ACHN (cell line): Measurements from ENCODE around the gene NOC2L.
A peak's percentile ranks its signal among the peaks of the same experiment; 100 is the strongest.

Experiments used
- DNase-seq: peaks from one replicate; pipeline ENCODE4 v3.0.0-alpha.2; 2015
- in situ Hi-C: cut with HindIII; loops from 2 replicates; pipeline ENCODE4 v1.10.0; 2017; ENCODE audit warnings: low sequenced_read_pairs, low pct_ligation_motif_present, low pct_unique_long_range_greater_than_20kb

The NOC2L gene

DNA sequence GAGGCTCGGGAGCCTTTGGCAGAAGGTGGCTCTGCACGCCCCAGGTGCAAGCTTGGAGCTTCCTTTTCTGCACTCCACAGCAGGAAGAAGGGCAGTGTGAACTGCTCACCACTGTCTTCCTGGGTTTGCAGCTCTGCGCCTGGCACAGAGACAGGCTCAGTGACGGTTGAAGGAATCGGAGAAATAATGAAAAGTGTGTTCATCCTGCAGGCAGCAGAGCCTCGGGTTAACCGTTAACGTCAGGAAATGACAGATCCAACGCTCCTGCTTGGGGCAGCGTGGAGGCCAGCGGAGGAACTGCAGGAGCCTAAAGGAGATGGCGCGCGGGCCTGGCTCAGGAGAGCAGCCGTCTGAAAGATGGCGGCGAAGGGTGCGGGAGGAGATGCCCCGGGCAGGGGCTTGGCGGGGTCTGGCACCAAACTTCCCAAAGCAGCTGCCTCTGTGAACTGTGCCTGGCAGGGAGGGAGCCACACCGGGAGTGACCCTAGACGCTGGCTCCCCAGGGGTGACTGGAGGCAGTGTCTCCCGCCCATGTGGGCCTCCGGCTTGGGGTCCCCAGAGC lies 46.2 kb downstream of the NOC2L start:
- in situ Hi-C loops, result no loop called here
- peak; percentile 87 for DNase-seq

DNA sequence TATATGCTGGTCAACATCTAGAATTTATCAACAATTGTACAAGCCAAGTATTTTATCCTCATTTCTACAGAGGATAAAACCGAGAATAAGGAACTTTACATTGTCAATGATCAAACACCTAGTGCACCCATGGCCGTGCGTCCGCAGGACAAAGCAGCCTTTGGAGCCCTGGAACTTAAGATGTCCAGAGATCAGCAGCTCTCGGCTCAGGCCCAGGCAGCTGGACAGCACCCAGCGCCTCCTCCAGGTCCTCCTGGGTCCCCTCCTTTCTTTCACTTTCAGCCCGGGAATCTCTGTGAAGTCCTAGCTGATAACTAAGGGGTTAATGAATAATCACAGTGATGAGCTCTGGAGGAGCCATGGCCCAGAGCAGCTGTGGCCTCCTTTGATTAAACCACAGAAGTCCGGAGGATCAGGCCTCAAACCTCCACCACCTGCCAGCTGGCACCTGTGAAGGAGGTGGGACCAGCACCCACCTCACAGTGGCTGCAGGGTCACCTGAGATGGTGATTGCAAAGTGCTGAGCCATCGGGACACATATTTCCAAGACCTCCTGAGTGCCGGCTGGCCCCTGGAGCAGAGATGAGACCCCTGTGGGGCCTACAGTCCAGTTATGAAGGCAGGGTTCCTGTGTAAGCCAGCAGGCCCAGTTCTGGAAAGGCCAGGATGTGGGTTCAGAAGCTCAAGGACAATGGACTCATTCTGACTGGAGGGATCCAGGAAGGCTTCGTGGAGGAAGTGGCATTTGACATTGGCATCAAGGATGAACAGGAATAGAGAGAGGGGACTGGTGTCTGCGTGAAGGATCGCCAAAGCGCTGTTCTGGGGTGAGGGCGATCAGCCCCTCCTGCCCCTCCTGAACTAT lies 46.9 kb downstream of the NOC2L start:
- in situ Hi-C loops, result no loop called here
- peak; percentile 70 for DNase-seq

DNA sequence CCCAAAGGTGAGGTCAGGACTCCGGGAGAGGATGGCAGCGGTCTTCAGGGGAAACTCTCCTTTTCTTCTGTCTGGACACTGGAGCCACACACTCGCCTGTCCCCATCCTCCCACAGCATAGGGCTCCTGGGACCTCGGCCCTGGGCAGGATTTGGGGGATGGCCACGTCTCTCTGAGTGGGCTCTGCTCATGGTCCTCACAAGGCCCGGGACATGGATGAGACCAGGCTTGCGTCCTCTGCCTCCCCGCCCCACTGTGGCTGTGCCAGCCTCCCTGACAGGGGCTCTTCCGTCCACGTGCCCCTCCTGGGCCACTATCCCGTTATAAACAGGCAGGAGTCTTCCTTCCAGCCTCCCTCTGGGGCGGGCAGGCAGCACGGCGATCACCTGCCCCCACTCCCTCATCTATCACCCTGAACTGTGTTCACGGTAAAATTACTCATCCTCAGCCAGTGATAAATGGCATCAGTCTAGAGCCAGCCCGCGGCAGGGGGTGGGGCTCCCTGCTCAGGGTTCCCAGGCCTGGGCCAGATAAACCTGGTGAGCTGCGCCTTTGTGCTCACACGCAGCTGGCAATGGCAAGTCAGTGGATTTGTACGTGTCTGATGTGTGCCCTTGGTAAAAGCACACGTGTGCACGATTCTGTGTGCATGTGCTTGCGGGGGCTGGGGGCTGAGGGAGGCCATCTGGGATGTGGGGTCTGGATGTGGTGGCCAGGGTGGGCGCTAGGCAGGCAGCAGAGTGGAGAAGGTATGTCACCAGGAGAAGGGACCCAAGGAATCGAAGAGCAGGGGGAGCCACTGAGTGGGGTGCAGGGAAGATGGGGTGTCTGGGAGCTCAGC lies 48.0 kb downstream of the NOC2L start:
- in situ Hi-C loops, result no loop called here
- DNase-seq, result peak; percentile 68

DNA sequence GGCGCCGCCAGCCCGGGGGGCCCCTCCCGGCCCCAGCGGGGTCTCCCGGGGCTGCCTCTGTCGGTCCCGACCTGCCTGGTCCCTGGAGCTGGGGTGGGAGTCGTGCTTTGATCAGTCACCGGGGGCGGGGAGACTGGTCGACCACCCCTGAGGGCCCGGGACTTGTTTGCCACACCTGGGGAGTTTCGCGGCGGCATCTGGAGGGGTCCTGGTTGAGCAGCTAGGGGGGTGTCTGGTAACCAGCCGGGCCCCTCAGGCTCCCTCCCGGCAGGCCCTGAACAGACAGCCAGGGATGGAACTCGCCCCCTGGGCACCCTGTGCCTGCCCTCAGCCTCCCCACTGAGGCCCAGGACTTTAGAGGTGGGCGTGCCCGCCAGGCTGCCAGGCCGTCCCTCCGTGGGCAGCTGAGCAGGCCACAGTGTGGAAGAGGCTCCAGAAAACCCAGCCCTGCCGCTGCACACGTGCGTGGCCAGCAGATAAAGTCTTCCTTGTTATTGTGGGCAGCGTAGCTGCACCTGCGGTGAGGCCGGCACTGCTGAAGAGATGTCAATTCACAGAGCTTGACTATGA lies 48.7 kb downstream of the NOC2L start:
- DNase-seq, result no peak
- in situ Hi-C loops, result no loop called here

DNA sequence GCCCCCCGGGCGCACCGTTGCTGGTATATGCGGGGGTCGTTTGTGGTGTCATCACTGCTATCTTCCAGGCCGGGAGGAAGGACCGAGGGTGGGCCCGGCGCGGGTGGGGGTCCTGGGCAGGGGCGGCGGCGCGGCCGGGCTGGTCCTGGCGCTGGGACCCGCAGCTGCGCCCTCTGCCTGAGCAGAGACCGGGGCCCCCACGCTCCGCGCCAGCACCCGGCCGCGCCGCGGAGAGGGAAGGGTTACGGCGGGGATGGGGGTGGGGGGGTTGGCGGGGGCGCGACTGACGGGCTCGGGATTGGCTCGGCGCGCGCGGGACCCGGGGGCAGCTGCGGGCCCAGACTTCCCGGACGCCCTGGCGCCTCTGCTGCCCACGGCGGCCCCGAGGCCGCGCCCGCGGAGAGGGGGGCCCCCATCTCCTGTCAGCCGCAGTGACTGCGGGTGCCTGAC lies 49.2 kb downstream of the NOC2L start:
- in situ Hi-C loops, result no loop called here
- DNase-seq, result no peak

DNA sequence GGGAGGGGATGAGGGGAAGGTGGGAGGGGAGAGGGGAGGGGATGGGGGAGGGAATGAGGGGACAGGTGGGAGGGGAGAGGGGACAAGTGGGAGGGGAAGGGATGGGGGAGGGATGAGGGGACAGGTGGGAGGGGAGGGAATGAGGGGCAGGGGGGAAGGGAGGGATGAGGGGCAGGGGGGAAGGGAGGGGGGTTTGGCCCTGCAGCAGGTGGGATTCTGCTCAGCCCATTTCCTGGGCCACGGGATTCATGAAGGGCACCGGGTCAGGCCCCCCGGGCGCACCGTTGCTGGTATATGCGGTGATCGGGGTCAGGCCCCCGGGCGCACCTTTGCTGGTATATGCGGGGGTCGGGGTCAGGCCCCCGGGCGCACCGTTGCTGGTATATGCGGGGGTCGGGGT lies 50.4 kb downstream of the NOC2L start:
- in situ Hi-C loops, result no loop called here
- DNase-seq, result no peak

GRCh38 chr1:907611-908451 lies 51.2 kb downstream of the NOC2L start:
- no peak for DNase-seq
- in situ Hi-C loops, result no loop called here

GRCh38 chr1:906600-907420 lies 52.2 kb downstream of the NOC2L start:
- in situ Hi-C loops, result no loop called here
- peak; percentile 70 for DNase-seq

- in situ Hi-C loops, result no loop called here
- no peak for DNase-seq
Observed at GRCh38 chr1:905811-906599, 53.1 kb downstream of the NOC2L start.

DNA sequence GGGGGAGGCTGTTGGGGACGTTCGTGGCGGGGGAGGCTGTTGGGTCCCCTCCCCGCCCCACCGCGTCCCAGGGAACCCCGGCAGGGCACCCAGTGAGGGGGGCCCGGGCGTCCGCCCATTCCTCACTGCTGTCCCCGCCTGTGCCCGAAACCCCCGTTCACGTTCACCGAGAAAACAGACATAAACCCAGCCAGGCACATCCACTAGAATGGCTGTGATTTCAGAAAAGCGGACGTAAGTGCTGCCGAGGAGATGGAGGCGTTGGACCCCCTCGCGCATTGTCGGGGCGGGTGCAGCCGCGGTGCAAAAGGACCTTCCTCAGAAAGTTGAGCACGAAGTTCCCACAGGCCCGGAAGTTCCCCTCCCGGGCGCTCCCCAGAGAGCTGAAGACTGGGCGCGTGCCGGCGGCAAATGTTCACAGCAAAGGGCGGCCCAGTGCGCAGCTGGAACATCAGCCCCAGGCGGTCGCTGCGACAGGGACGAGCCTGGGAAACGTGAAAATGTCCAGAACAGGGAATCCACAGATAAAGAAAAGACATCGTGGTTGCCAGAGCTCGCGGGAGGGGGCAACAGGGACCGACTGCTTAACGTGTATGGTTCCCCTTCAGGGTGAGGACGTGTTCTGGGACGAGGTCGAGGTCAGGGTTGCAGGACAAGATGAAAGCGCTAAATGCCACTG lies 53.8 kb downstream of the NOC2L start:
- DNase-seq, result no peak
- in situ Hi-C loops, result no loop called here

GRCh38 chr1:904310-904950 lies 54.6 kb downstream of the NOC2L start:
- in situ Hi-C loops, result no loop called here
- DNase-seq, result peak; percentile 71

GRCh38 chr1:903721-904271 lies 55.3 kb downstream of the NOC2L start:
- in situ Hi-C loops, result no loop called here
- DNase-seq, result no peak

DNA sequence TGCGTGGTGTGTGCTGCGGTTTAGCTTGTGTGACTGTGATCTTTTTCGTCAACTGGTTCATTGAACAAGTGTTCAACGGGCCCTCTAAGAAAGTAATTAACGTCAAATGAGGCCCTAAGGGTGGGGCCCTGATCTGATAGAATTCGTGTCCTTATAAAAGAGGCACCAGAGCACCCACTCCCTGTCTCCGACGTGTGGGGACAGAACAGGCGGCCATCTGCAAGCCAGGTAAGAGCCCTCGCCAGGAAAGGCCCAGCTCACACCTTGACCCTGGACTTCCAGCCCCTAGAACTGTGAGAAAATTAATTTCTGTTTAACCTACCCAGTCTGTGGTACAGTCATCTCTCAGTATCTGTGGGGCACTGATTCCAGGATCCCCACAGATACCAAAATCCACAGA lies 55.8 kb downstream of the NOC2L start:
- in situ Hi-C loops, result no loop called here
- DNase-seq, result no peak

DNA sequence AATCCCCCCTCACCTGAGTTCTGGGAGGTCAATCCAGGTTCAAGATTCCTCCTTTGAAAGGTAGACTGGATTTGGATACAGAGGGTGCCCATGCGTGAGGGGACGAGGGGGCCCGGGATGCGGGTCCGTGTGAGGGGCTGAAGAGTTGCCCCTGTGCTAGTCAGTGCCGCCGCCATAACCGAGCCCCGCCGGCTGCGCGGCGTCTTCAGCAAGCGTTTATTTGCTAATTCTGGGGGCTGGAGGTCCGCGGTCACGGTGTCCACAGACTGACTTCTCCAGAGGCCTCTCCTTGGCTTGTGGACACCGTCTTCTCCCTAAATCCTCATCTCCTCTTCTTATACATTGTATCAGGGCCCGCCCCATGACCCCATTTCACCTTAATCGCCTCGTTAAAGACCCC lies 56.3 kb downstream of the NOC2L start:
- in situ Hi-C loops, result no loop called here
- DNase-seq, result no peak

DNA sequence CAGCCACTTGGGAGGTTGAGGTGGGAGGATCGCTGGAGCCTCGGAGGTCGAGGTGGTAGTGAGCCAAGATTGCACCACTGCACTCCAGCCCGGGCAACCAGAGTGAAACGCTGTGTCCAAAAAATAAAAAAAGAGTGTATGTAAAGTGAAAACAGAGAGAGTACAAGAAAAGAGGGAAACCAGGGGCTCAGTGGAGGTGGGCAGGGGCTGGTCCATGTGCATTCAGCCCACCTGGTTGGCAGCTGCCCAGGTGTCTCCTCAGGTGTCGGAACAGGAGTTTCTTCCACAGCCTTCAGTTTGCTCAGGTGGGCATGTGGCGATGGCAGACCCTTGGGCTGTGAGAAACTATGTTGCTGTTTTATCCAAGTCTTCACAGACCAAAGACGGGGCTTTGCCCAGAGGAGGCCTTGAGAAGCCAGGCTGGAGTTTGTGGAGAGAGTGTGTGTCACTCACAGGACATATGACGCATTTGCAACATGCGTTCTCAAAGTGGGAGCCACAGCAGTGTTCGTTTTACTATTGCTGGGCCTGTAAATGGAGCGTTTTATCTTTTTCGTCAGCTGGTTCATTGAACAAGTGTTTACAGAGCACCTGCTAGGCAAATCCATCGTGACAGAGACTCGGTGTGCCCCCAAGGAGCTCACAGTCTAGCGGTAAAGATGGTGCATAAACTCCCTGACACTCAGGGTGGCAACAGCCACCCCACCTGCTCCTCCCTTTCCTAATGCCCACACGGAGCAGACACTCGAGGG lies 57.8 kb downstream of the NOC2L start:
- DNase-seq, result no peak

More for the DNA sequence above, 57.8 kb downstream of the NOC2L start:
- in situ Hi-C loops, result no loop called here
